Retinal pigment epithelial cell (primary cell): ENCODE data around the gene VHLL.

ENCODE experiments used
- DNase-seq: peaks from one replicate; pipeline ENCODE4 v3.0.0-alpha.2; 2010; ENCODE audit warnings: low read depth
- H3K4me3 ChIP-seq: 2 replicates; pipeline ENCODE4 v1.5.1; 2011; ENCODE audit warnings: mild to moderate bottlenecking, low read length, control low read depth, moderate library complexity
- CTCF ChIP-seq: conservative IDR thresholded peaks from 2 replicates; pipeline ENCODE4 v1.5.1; 2011; ENCODE audit warnings: low read depth, low read length, control low read depth, inconsistent platforms

The VHLL gene

DNA sequence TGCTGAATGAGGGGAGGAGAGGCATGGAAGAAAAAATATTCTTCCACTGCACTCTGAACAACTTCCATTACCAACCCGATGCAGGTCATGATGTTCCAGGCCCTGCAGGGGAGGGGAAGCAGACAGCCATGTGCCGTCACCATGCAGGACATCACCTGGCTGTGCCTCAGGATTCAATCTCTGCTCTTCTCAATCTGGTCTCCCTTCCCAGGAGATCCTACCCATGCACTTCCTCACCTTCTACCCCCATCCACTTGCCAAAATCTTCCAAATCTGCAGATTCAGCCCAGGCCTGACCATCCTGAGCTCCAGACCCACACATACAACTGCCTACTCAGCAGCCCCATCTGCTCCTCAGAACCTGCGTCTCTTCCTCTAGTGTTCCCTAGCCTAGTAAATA lies 45.5 kb downstream of the VHLL start:
- no peak overlapping the region for H3K4me3 ChIP-seq
- no peak for DNase-seq
- TF ChIP-seq CTCF, result no peak

GRCh38 chr1:156251527-156251926 lies 47.6 kb downstream of the VHLL start:
- no peak for TF ChIP-seq CTCF
- DNase-seq, result no peak
- H3K4me3 ChIP-seq, result no peak overlapping the region

DNA sequence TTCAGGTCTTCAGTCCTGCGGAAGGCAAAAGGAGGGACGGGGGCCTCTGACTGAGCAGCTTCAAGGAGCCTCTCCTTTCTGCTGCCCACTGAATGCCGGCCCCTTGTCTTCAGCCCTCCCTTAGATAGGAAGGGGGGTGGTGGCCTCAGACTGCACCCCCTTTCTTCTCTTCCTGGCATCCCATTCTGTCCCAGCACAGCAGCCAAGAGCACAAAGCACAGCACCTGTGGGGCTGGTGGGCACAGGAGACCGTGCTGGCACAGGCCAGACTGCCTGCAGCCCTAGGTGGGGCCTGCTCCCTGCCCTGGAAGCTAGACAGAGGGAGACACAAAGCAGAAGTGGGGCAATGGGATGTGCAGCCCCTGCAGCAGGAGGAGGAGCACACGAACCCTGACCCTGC lies 49.5 kb downstream of the VHLL start:
- H3K4me3 ChIP-seq, result no peak overlapping the region
- no peak for TF ChIP-seq CTCF
- DNase-seq, result no peak
